ENCODE data around the gene ZIC1. TPM values are rescaled to one million over a fixed set of nuclear protein-coding genes. Genes with fewer than 3 reads are reported as not detected.

Gene ZIC1
- total and polyA plus RNA-seq, 2 donors (not counting 1 experiment from before 2014, with no cell fraction given), result not detected

DNA sequence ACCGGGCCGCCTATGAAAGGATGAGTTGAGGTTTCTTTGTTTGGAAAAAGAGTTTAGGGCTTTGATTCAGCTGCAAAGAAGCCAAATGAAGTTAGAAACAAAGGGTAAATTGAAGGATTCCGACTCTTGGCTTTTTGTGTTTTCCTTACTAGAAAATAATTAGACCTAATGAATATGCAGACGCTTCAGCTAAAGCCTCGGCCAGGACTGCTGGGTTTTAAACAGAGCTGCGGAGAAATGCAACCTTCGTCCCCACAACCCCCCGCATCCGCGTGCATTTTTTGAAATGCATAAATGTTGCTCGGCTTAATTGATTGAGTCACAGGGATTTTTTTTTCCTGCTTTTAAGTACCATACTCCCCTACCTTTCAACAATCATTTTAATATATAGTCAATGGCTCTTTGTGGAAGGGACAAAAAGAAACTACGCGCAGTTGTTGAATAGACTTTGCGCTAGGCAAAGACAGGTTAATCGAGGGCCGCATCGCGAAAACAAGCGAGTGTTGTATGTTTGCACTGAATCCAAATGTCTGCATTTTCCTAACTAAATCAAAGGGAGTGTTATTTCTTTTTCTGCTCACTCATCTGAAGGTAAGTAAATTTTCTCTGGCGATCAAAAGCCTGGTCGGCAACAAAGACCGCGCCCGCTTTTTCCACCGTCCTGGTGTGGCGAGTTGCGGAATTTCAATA, 1.5 kb upstream of the ZIC1 start:
- Histone ChIP-seq H4K20me1 (ENCODE audit: control insufficient read depth, insufficient read depth, low read length, poor library complexity, severe bottlenecking) (no peaks in the 10 kb centered on the region), H3K79me2 (ENCODE audit: control insufficient read depth, insufficient read depth, low read length) (no peaks in the 10 kb centered on the region), H3K9me3 (ENCODE audit: control extremely low read depth in 1 of 3, control insufficient read depth in 2 of 3, insufficient read depth in 1 of 3, low read length in 2 of 3) (peaks cover 0 to 70% (median 3%) of the 10 kb centered on the region in 3 donors), H3K36me3 (replicated peaks in 1 of 2; ENCODE audit: control extremely low read depth in 1 of 2, control insufficient read depth in 1 of 2, extremely low read depth in 1 of 2, insufficient read depth in 2 of 2, low read length in 1 of 2) (no peaks in the 10 kb centered on the region), H3K4me3 (ENCODE audit: control extremely low read depth in 1 of 5, extremely low read depth in 1 of 5, insufficient read depth in 1 of 5, low read depth in 2 of 5, low read length in 4 of 5) (no peak overlapping the region), H3K4me2 (replicated peaks; ENCODE audit: low read depth, low read length, poor library complexity, severe bottlenecking) (no peak overlapping the region), H3K27ac (ENCODE audit: low read length in 2 of 2) (no peak overlapping the region), H3K4me1 (ENCODE audit: control insufficient read depth in 2 of 2, insufficient read depth in 2 of 2, low read length in 2 of 2) (peaks cover 15 to 18% of the 10 kb centered on the region in 2 donors), H3K27me3 (replicated peaks in 1 of 4; ENCODE audit: control extremely low read depth in 1 of 4, control insufficient read depth in 3 of 4, insufficient read depth in 4 of 4, low read length in 3 of 4) (peaks cover 0 to 83% (median 62%) of the 10 kb centered on the region in 4 experiments), H2AFZ (ENCODE audit: insufficient read depth, low read depth, low read length, poor library complexity, severe bottlenecking) (no peak overlapping the region), H3K9ac (ENCODE audit: low read length) (no peak overlapping the region)
- ATAC-seq (ENCODE audit: low read depth) (no peak), DNase-seq (no peak)
- Mint-ChIP-seq H3K4me3 (no peak overlapping the region), H3K4me1 (peaks cover 9% of the 10 kb centered on the region), H3K27me3 (peaks cover 61% of the 10 kb centered on the region), H3K9me3 (ENCODE audit: insufficient read depth) (no peaks in the 10 kb centered on the region), H3K27ac (no peak overlapping the region)
- TF ChIP-seq EZH2 (IDR thresholded peaks at IDR 0.05; ENCODE audit: borderline replicate concordance, insufficient read depth, low read depth, low read length, poor library complexity, severe bottlenecking), result no peak
- TF ChIP-seq, protein P1, sequence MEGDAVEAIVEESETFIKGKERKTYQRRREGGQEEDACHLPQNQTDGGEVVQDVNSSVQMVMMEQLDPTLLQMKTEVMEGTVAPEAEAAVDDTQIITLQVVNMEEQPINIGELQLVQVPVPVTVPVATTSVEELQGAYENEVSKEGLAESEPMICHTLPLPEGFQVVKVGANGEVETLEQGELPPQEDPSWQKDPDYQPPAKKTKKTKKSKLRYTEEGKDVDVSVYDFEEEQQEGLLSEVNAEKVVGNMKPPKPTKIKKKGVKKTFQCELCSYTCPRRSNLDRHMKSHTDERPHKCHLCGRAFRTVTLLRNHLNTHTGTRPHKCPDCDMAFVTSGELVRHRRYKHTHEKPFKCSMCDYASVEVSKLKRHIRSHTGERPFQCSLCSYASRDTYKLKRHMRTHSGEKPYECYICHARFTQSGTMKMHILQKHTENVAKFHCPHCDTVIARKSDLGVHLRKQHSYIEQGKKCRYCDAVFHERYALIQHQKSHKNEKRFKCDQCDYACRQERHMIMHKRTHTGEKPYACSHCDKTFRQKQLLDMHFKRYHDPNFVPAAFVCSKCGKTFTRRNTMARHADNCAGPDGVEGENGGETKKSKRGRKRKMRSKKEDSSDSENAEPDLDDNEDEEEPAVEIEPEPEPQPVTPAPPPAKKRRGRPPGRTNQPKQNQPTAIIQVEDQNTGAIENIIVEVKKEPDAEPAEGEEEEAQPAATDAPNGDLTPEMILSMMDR (IDR thresholded peaks at IDR 0.05), result no peak
- CTCF ChIA-PET, result no interaction called here
- POLR2A ChIA-PET, result no interaction called here
- intact Hi-C loops (cut with micrococcal nuclease), result no loop called here
- 40% methylated on average over 8 of the region's 27 CpGs for WGBS (ENCODE audit: insufficient coverage)

Data from B cell (primary cell).